Nephron progenitor cell (in vitro differentiated cells): Measurements from ENCODE around the gene AGA.

Experiments used
- DNase-seq: peaks from one replicate; pipeline ENCODE4 v3.0.0; 2021
- H3K27ac Mint-ChIP-seq: 2 replicates; pipeline ENCODE4 v1.8.0; 2021; ENCODE audit warnings: mild to moderate bottlenecking, moderate library complexity, mixed read lengths
- H3K27me3 Mint-ChIP-seq: 2 replicates; pipeline ENCODE4 v1.8.0; 2021; ENCODE audit warnings: mild to moderate bottlenecking, low read depth, mixed read lengths; ENCODE audit not compliant: poor library complexity
- H3K36me3 Mint-ChIP-seq: 2 replicates; pipeline ENCODE4 v1.8.0; 2021; ENCODE audit warnings: low read depth, mixed read lengths
- H3K4me1 Mint-ChIP-seq: 2 replicates; pipeline ENCODE4 v1.8.0; 2021; ENCODE audit warnings: mixed read lengths
- H3K4me3 Mint-ChIP-seq: 2 replicates; pipeline ENCODE4 v1.8.0; 2021; ENCODE audit warnings: mild to moderate bottlenecking, moderate library complexity, mixed read lengths
- H3K9me3 Mint-ChIP-seq: 2 replicates; pipeline ENCODE4 v1.8.0; 2021; ENCODE audit warnings: mild to moderate bottlenecking, moderate library complexity, mixed read lengths
- CTCF ChIP-seq: fragments of 200-600 bp; sonication (generic); IDR thresholded peaks from 2 replicates; pipeline ENCODE4 v1.5.0; 2021; ENCODE audit warnings: antibody characterized with exemption

The AGA gene

GRCh38 chr4:177427192-177427591 lies 15.0 kb downstream of the AGA start:
- H3K27ac Mint-ChIP-seq = no peak overlapping the region
- peaks cover 10% of the 10 kb centered on the region for H3K36me3 Mint-ChIP-seq
- no peak overlapping the region for H3K4me3 Mint-ChIP-seq
- H3K4me1 Mint-ChIP-seq = peaks cover 19% of the 10 kb centered on the region
- H3K9me3 Mint-ChIP-seq = no peaks in the 10 kb centered on the region
- no peaks in the 10 kb centered on the region for H3K27me3 Mint-ChIP-seq
- TF ChIP-seq CTCF = no peak
- no peak for DNase-seq

- H3K9me3 Mint-ChIP-seq = peaks cover 33% of the 10 kb centered on the region
- peaks cover 4% of the 10 kb centered on the region for H3K36me3 Mint-ChIP-seq
- H3K4me3 Mint-ChIP-seq = no peak overlapping the region
- H3K4me1 Mint-ChIP-seq = no peaks in the 10 kb centered on the region
- no peak for DNase-seq
- TF ChIP-seq CTCF = no peak
- H3K27me3 Mint-ChIP-seq = no peaks in the 10 kb centered on the region
- H3K27ac Mint-ChIP-seq = no peak overlapping the region
Measured at GRCh38 chr4:177419434-177419833, 22.8 kb downstream of the AGA start.

GRCh38 chr4:177413656-177414055 lies 28.6 kb downstream of the AGA start:
- TF ChIP-seq CTCF = no peak
- H3K27me3 Mint-ChIP-seq = peaks cover under 1% of the 10 kb centered on the region
- H3K27ac Mint-ChIP-seq = no peak overlapping the region
- H3K4me1 Mint-ChIP-seq = peaks cover 14% of the 10 kb centered on the region
- peaks cover 45% of the 10 kb centered on the region for H3K9me3 Mint-ChIP-seq
- DNase-seq = no peak
- H3K36me3 Mint-ChIP-seq = peaks cover 4% of the 10 kb centered on the region
- H3K4me3 Mint-ChIP-seq = no peak overlapping the region

GRCh38 chr4:177413076-177413475 lies 29.2 kb downstream of the AGA start:
- TF ChIP-seq CTCF = no peak
- Mint-ChIP-seq H3K27ac (no peak overlapping the region), H3K4me1 (peaks cover 14% of the 10 kb centered on the region), H3K4me3 (no peak overlapping the region), H3K9me3 (peaks cover 49% of the 10 kb centered on the region), H3K36me3 (peaks cover 5% of the 10 kb centered on the region), H3K27me3 (peaks cover 3% of the 10 kb centered on the region)
- no peak for DNase-seq

- Mint-ChIP-seq H3K9me3 (peaks cover 55% of the 10 kb centered on the region), H3K4me1 (peaks cover 14% of the 10 kb centered on the region), H3K36me3 (peaks cover 13% of the 10 kb centered on the region), H3K4me3 (no peak overlapping the region), H3K27ac (no peak overlapping the region), H3K27me3 (peaks cover 6% of the 10 kb centered on the region)
- TF ChIP-seq CTCF = no peak
- no peak for DNase-seq
Measured at GRCh38 chr4:177411996-177412395, 30.2 kb downstream of the AGA start.

GRCh38 chr4:177410566-177410965 lies 31.7 kb downstream of the AGA start:
- Mint-ChIP-seq H3K9me3 (peaks cover 40% of the 10 kb centered on the region), H3K36me3 (peaks cover 9% of the 10 kb centered on the region), H3K27me3 (peaks cover 6% of the 10 kb centered on the region), H3K4me1 (peaks cover 14% of the 10 kb centered on the region), H3K4me3 (no peak overlapping the region), H3K27ac (peak overlapping the region; percentile 86)
- no peak for TF ChIP-seq CTCF
- DNase-seq = no peak
